GM19438 (cell line): ENCODE measurements around the gene KCND3.

Experiments used
- ATAC-seq: cut with Tn5 transposase; IDR thresholded peaks from one replicate; pipeline ENCODE4 v1.9.1; 2021; ENCODE audit warnings: low read depth; ENCODE audit not compliant: unreplicated experiment

KCND3 gene

DNA sequence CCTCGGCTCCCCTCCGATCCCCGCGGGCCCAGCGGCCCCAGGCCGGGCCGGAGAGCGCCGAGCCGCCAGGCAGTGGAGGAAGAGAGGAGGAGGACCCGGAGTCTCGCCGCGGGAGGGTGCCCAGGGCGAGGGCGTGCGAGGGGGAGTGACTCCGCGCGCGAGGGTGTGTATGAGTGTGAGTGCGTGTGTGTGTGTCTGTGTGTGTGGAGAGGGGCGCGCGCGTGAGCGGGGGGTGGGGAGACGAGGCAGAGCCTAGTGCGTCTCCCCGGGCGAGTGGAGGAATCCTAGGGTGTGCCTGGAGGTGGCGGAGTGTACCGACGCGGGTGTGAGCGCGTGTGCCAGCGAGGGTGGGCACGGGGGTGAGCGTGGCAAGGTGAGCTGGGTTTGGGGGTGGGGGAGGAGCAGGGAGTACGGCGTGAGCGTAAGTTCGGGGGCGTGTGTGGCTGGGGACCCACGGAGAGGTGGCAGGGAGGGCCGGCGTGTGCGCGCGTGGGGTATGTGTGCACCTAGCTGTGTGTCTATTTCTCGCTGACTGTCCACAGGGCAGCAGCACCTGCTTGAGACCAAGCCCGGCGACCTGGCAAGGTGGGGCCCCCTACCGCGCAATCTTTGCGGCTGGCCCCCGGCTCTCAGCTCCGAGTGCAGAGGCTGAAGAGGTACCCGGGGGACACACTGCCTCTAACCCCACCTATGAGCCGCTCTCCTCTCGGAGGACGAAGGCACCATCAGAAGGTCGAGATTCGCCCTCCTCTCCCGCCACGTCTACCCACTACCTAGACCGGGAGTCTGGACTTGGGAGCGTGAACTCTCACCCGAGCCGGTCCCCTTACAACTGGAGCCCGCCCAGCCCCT lies 784 bp upstream of the KCND3 start:
- no peak for ATAC-seq

DNA sequence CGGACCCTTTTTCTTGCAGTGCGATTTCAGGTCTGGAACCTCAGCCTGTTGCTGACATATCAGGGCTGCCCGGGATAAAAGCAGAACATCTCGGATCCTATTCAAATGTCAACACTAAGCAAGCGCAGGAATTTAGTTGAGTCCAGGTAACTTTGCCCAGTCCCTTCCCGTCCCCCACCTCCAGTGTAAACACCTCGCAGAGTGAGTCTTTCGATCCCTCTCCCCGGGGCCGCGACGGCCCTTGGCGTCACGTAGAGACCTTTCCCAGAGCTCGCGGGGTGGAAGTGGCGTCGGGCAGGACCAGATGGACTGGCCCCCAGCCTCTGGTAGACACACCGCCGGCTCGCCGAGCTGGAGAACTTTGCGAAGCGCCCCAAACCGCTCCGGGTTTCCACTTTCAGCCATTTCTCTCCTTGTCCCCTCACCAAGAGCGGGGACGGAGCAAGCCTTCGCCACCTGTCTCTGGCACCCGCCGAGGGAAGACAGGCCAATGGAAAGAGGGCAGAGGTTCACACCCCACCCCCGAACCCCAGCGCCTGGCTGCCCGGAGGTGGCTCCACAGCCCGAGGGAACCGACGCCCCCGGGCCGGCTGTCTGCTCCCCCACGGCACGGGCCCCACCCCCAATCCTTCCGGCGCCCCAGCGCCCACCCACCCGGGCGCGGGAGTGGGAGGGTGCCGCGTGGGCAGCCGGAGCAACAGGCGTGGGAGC lies 570 bp downstream of the KCND3 start:
- no peak for ATAC-seq

DNA sequence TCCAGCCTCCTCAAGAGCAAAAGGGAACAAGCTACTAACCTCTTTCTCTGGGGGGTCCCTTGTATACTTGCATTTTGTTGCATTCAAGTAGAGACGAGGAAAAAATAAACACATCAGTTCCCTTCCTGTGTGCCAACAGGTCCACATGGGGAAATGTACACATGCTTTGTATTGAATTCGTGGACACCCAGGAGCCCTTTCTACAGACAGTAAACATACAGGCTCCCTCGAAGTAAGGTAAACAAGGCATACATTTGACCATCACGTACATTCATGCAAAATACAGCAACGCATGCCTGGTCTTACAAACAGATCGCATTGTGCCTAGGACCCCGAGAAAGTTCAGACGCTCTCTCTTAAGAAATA lies 1.1 kb downstream of the KCND3 start:
- ATAC-seq, result no peak

DNA sequence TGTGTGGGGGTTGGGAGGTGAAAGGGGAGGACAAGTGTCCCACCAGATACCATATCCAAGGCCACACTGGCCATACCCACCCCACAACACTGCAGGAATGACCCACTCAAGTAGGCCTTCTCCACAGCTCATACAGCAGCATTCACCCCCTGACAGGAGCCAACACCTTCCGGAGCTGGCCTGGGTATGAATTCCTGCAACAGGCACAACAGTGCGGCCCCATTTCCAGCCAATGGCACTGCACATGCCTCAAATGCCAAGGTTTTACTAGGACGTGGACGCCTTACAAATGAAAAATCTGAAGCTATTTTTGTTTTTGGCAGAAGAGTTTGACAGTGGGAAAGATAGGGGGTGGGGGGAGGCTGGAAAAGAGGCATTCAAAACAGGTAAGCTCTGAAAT lies 2.0 kb downstream of the KCND3 start:
- no peak for ATAC-seq

DNA sequence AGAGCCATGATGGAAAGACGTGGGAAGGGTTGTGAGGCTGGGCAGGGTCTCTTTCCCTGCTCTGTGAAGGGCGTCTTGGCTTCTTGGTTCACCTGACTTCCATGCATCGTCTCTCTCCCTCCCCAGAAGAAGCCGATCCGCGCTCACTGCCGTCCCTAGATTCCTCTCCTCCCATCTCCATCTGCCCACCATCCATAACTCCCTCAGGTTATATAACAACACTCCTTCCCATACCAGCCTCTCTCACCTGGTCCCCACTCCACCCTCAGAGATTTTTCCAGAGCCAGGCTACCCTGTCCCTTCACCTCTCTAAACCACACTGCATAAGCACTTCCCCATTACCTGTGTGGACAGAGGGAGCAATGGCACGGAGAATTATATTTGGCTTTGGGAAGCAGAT lies 6.0 kb downstream of the KCND3 start:
- ATAC-seq, result no peak

DNA sequence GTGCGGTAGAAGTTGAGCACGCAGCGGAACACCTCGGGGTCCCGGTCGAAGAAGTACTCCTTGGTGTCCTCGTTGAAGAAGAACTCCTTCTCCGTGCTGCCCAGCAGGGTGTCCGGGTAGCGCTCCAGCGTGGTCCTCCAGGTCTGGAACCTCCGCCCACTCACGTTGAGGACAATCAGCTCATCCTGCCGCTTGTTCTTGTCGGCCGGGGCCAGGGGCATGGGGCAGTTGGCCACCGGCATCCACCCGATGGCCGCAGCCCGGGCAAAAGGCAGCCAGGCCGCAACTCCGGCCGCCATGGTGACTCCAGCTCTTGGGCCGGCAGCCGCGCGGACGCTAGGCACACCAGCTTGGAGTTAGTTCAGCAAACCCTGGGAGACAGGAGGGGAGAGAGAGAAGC lies 7.0 kb downstream of the KCND3 start:
- no peak for ATAC-seq

DNA sequence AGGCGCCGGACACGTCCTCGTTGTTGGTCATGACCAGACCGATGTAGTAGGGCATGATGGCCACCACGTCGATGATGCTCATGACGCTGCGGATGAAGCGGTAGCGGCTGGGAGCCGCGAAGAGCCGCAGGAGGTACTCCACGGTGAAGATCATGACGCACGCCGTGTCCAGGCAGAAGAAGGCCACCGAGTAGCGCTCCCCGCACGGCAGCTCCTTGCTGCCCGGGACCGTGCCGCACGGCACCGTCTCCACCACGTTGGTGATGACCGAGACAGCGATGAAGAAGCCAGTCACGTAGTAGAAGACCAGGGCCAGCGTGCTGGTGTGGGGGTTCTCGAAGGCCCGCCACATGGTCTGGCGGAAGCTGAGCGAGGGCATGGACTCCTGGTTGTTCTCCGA lies 7.6 kb downstream of the KCND3 start:
- ATAC-seq, result no peak

DNA sequence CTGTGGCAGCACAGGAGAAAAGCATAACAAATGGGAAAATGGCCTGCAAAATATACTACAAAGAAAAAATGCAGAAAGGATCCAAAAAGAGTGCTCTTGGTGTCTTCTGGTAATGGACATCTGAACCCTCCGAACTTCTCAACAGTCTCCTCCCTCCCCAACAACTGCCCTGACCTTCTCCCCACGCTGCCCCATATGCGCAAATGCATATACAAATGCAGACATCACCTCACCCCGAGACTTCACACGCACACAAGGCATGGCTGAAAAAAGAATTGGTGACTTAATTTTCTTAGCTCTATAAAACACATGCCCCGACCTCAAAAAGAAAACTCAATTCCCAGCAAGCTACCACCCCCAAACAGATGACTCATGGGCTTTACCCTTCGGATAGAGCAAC lies 8.4 kb downstream of the KCND3 start:
- no peak for ATAC-seq

DNA sequence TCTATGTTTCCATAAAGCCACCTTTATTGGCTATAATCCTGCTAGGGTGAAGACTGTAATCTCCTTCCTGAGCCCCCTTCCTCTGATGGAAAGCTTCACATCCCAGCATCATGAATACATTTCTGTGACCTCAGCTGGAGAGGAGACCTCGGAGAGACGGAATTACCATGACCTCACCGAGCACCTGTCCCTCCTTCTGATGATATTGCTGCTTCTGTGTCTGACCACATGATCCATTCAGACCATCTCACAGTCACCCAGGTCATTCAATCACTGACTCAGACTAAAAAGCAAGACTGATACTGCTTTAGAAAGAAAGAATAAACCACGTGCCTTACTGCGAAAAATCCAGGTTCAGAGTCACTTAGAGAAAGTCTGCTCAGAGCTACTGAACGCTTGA lies 8.8 kb downstream of the KCND3 start:
- no peak for ATAC-seq

DNA sequence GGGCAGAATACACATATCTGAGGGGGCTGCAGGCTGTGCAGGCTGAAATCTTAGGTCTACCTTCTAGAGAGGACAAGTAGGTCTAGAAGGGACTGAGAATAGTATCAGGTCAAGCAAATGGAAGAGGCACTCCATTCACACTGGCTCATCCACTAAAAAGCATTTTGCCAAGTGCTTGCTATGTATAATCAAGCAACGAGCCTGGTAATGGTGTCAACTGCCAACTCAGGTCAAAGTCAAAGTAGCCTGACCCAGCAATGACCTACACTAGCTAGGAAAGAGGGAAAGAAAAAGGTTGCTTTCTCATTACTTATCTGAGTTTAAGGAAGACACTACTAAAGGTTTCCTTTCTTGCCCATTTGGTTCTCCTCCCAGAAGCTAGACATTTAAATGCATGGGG lies 10.8 kb downstream of the KCND3 start:
- no peak for ATAC-seq

DNA sequence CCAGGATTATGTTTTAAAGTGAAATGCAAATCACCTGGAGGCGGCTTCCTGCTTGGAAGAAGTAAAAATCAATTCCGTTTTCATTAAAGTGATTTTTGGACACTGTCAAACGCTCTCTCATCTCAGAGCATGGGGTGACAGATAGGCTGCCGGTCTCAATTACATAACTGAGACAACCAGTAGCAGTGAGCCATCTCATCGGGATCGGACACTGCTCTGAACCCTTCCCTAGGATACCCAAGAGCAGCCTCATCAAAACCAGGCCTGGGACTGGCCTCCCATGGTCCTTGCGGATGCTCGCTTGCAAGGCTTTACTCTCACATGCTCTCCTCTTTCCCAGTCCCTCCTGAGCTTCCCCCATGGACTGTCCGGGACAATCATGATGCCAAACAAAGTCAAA lies 12.1 kb downstream of the KCND3 start:
- ATAC-seq, result no peak

DNA sequence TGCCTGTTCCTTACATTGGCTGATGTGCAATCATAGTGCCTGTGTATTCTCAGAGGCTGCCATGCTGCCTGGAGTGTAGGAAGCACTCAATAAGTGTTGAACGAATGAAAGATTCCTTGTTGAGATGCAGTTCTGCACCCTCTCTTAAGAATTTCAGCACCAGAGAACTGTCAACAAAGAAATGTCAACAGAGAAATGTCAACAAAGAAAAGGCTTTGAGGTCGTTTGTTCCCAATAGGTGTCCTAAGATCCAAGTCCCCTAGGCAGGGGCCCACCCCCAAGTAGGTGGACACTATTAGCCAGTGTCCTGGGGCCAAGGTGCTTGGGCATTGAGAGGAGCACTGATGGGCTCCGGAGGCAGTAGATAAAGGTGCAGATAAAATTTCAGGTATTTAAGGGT lies 12.6 kb downstream of the KCND3 start:
- no peak for ATAC-seq

DNA sequence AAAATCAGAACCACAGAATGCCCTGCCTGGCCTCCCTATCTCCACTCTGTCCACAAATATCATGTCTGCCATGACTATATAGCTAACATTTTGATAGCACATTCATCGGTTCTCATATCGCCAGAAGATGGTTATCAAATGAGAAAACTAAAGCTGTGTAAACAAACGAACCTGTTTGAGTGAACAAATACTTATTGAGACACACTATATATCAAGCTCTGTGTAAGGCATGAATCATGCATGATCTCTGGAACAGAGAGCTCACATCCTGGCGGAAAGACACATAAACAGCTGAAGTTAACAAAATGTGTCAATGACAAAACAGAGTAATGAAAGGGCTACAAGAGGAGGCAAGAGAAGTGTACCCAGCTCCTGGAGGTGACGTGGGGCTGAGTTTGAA lies 13.1 kb downstream of the KCND3 start:
- no peak for ATAC-seq

DNA sequence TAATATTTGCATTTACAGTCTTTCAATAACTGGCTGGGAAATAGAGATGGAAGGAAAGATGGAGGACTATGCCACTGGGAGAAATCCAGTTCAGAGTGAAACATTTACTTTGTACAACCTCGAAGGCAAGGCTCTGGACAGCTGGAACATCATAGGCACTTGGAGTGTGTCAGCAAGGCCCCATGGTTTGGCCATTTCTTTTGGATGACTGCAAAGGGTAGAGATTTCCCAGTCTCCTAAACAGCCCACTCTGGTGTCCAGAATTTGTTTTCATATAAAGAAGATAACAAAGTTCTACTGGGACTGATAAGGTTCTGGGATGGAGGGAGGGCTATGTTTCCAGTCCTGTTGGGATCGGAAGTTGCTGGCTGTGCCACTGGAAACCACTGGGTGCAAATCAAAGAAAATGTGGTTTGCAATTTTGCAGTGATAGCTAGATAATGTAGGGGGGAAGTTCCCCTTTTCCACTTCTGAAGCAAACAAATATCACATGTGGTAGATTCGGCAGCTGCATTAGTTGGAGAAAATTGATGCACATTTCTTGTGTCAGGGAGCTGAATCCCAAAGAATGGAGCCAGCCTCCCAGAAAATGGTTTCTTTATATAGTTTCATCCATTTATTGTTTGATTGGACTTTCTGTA lies 16.2 kb downstream of the KCND3 start:
- ATAC-seq, result no peak

DNA sequence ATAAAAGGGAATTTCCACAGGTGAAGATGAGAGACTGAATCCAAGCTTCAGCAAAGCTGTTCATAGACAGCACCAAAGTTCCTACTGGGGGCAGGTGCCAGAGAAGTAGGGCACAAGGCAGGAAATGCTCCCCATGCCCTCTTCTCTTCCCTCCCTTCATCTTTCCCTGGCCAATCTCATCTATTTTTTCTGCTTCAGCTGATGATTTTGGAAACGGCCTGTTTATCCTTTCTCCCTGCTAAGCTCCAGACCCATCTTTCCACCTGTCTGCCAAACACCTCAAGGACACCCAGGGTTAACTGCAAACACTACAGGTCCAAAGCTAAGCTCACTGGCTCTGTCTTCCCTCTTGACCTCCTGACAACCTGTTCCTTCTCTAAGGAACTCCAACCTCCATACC lies 18.1 kb downstream of the KCND3 start:
- ATAC-seq, result no peak

DNA sequence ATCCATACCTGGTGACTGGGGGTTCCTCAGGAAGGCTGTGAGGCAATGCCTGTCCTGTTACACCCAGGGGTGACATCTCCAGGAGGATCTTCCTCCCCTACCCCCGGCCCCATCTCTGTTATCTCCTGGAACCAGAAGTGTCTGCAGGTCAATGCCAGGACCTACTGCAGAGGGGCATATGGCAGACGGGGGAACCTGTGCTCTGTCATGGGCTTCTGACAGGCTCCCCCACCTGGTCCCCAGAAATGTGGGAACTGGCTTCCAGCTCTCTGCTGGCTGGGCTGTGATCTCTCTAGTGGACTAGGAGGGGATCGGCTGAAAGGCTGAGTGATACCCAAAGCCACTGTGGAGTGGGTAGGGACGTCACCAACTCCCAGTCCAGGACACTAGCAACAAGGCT lies 21.0 kb downstream of the KCND3 start:
- no peak for ATAC-seq

DNA sequence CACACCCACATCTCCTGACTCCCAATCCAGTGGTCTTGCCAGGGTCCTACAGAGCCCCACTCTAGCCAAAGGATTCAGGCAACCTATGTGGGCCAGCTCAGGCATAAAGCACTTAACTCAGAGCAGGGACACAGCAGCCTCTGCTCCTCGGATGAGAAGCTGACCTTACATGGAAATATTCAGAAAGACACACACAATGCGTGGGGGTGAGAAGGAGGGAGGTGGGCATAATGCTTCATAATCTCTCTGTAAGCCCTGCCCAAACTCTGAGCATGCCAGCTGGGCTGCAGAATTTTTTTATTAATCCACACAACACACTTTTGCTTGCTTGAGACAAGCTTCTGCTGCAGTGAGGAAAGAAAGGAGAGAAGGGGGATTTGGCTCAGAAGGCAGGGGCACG lies 21.6 kb downstream of the KCND3 start:
- no peak for ATAC-seq

DNA sequence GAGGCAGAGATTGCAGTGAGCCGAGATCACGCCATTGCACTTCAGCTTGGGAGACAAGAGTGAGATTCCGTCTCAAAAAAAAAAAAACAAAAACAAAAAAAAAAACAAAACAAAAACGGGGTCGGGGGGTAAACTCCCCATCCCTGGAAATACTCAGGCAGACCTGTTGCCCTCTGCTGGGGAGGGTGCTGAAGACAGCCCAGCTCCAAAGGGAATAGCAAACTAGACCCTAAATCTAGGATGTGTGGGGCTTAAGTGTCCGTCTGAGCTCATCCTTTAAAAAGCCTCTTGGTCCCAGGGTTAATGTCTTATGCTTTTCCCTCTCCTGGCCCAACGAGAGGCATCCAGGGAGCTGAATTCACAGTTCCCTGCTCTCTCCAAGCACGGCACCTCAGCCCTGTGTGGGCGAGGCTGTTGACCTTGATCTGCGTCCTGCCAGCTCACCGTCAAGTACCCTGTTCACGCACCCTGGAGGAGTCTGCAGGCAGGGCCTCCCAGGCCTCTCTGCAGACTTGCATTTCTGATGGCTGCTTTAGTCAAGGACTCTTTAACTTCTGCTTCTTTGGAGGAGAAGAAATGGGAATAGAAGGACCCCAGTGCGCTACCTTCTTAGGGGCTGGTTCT lies 22.3 kb downstream of the KCND3 start:
- ATAC-seq, result no peak

DNA sequence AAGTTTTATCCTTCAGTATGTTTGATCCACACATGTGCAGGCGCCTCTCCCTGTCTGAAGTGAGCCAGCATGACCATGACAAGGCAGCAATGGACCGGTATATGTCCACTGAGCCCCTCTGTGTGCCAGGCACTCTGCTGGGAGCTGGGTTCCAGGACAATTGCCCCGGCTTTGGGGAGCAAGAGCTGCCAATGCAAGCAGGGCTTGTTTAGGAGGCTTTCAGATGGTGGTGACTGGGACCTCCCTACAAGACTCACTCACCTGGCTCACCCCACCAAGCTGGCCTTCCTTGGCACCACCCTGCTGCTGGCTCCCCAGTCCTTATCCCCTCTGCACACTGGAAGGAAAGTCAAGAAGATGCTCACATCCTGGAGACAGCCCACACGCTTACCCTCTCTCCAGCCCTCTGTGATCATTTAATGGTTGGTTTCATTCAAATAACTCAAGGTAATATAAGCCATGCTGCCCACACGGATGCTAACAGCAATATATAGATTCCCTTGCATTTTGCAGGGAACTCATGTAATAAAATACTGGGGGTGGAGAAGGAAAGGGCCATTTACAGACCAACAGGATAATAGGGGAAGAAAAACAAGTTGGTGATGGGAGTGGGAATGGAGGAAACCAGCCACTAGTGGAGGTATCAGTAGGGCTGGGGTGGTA lies 23.6 kb downstream of the KCND3 start:
- ATAC-seq, result no peak

DNA sequence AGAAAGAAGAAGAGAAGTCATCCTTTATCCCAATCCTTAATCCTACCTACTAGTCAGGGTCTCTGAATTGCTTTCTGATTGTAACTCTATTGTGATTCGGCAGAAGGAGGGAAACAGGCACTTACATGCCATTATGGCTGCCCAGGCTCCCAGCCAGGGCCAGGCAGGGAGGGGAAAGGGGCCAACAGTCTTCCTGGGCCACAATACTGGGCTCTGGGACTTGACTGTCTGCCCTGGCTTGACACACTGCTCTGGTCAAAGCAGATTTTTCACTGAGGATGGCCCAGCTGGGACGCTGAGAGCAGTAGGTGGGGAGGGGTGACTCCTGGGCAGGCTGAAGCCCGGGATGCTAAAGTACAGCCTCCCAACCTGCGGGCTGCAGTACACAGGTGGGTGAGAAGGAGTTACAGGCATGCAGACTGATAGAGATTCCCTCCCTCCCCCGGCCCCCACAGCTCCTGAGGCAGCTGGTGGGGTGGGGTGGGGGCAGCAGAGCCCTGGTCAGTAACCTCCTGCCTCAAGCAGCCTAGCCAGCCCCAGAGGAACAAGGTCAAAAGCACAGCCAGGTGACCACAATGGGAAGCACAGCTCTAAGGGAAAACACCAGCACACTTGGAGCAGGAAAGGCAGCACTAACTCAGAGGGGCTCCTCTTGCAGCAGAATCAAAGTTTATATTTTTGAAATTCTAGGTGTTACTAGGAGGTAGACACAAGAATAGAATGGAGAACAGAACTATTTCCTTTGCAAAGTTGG lies 25.3 kb downstream of the KCND3 start:
- ATAC-seq, result no peak
